Prostate gland (tissue), 2 donors: ENCODE measurements around the gene COL4A1. TPM values are rescaled to one million over a fixed set of nuclear protein-coding genes. Genes with fewer than 3 reads are reported as not detected.

ENCODE experiments used
- DNase-seq: peaks from one replicate; pipeline ENCODE4 v3.0.0-alpha.2; 2019; ENCODE audit warnings: low spot score
- H3K27ac ChIP-seq, 2 donors: fragments of 200-600 bp; sonication (generic); 2 replicates each; pipeline ENCODE4 v1.5.1; 2017 to 2019
- H3K27me3 ChIP-seq: fragments of 200-600 bp; sonication (generic); replicated peaks from 2 replicates; pipeline ENCODE4 v1.5.1; 2019; ENCODE audit not compliant: insufficient read depth
- H3K36me3 ChIP-seq, 2 donors: fragments of 200-600 bp; sonication (generic); 1 replicate in 1 of 2; 2 replicates in 1 of 2; pipeline versions ENCODE4 v1.5.1 to v1.8.1; 2017 to 2019
- H3K4me1 ChIP-seq: fragments of 200-600 bp; sonication (generic); replicated peaks from 2 replicates; pipeline ENCODE4 v1.5.1; 2019
- H3K4me3 ChIP-seq, 2 donors: fragments of 200-600 bp; sonication (generic); 2 replicates each; pipeline ENCODE4 v1.5.1; 2017 to 2019
- H3K9me3 ChIP-seq: fragments of 200-600 bp; sonication (generic); 2 replicates; pipeline ENCODE4 v1.5.1; 2017
- POLR2A ChIP-seq: fragments of 450-650 bp; IDR thresholded peaks from one replicate; pipeline ENCODE4 v1.6.1; 2016; ENCODE audit warnings: antibody characterized with exemption, mild to moderate bottlenecking
- POLR2AphosphoS5 ChIP-seq: sonication (generic); formaldehyde crosslinking; IDR thresholded peaks from one replicate; pipeline ENCODE4 v1.6.1; 2017; ENCODE audit warnings: antibody characterized with exemption
- WGBS: methylation state at CpG from one replicate; pipeline ENCODE4 v1.1.5; 2018; 5-methylcytosine and 5-hydroxymethylcytosine counted together
- intact Hi-C: fragments of 100-400 bp; cut with DNase I; formaldehyde crosslinking; loops from one replicate; pipeline ENCODE4 v1.14.2; 2022
- total RNA-seq, 2 donors: library from RNA; depleted of rRNA; stranded (reverse); fragments of >200 nt; gene quantifications; one replicate each; pipeline ENCODE4 v1.1.0, GENCODE V29; 2016
- TF ChIP-seq, protein P1 (sequence below), 4 experiments: fragments of 200-600 bp in 2 of 4; fragments of 450-650 bp in 2 of 4; sonication (generic) in 2 of 4; IDR thresholded peaks; 1 replicate in 3 of 4; 2 replicates in 1 of 4; pipeline ENCODE4 v1.5.1; 2016 to 2019; ENCODE audit warnings: antibody characterized with exemption in 4 of 4, mild to moderate bottlenecking in 2 of 4, moderate library complexity in 2 of 4

The COL4A1 gene
- total RNA-seq, 2 donors from 2014 or later, result 37.3 to 132 TPM

DNA sequence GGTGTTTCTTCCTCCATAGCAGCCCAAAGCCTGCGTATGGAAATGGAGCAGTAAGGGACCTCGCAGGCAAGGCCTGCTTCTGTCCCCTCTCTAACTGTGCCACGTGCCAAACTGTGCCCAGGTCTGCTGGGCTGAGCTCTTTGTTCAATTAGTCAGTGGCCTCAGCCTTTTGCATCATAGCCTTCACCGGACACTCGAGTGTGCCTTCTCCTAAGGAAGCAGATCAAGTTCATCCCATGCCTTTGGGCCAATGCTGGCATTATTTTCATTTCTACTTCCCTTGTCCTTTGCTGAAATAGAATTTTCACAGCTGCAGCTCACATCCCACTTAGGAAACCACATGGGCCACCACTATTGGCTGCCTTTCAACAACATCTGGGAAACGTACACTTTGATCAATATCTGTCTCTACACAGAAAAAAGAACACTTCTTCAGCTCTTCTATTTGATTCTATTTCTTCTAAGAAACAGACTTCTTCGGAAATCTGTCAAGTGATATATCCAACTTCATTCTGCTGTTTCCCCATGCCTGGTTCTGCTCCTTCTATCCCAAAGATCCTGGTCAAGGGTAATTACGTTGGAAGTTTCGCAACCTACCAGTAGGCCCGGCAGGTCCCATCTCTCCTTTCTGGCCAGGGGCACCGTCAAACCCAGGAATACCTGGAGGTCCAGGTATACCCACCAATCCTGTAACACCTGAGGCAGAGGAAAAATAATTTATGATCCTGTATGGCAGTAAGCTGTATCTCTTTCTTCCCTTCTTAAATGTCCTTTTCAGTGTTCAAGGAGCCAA is 143.9 kb downstream of the COL4A1 start:
- H3K36me3 ChIP-seq, result peaks cover 0 to 4% of the 10 kb centered on the region in 2 donors
- 72% methylated on average over 11 of the region's 11 CpGs for whole genome bisulfite sequencing
- no peaks in the 10 kb centered on the region for H3K9me3 ChIP-seq
- no peak overlapping the region for H3K27ac ChIP-seq
- no peaks in the 10 kb centered on the region for H3K4me1 ChIP-seq
- no peaks in the 10 kb centered on the region for H3K27me3 ChIP-seq
- H3K4me3 ChIP-seq, result no peak overlapping the region
- TF ChIP-seq, protein P1, sequence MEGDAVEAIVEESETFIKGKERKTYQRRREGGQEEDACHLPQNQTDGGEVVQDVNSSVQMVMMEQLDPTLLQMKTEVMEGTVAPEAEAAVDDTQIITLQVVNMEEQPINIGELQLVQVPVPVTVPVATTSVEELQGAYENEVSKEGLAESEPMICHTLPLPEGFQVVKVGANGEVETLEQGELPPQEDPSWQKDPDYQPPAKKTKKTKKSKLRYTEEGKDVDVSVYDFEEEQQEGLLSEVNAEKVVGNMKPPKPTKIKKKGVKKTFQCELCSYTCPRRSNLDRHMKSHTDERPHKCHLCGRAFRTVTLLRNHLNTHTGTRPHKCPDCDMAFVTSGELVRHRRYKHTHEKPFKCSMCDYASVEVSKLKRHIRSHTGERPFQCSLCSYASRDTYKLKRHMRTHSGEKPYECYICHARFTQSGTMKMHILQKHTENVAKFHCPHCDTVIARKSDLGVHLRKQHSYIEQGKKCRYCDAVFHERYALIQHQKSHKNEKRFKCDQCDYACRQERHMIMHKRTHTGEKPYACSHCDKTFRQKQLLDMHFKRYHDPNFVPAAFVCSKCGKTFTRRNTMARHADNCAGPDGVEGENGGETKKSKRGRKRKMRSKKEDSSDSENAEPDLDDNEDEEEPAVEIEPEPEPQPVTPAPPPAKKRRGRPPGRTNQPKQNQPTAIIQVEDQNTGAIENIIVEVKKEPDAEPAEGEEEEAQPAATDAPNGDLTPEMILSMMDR (IDR thresholded peaks at IDR 0.05), result no peak
- TF ChIP-seq POLR2A (no peak), POLR2AphosphoS5 (no peak)
- DNase-seq, result no peak
- intact Hi-C loops, result no loop called here

DNA sequence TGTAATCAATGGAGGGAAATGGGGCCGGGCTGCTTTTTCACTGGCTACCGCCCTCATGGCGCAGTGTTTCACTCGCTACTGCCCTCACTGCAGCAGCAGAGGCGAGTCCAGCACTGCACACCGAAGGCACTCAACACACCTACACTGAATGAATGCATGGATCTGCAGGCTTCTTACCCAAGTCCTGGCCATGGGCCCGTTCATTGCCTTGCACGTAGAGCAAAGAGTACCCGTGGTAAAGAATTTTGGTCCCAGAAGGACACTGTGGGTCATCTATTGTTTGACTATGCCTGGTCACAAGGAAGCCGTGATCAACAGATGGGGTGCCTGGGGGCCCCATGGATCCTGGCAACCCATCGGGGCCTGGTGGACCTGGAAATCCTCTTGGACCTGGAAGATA is 144.9 kb downstream of the COL4A1 start:
- Histone ChIP-seq H3K9me3 (no peaks in the 10 kb centered on the region), H3K4me1 (no peaks in the 10 kb centered on the region), H3K27me3 (no peaks in the 10 kb centered on the region), H3K27ac (no peak overlapping the region), H3K4me3 (no peak overlapping the region), H3K36me3 (peaks cover 0 to 4% of the 10 kb centered on the region in 2 donors)
- 97% methylated on average over 11 of the region's 11 CpGs for WGBS
- no peak for DNase-seq
- TF ChIP-seq POLR2AphosphoS5 (no peak), POLR2A (no peak)
- TF ChIP-seq, protein P1 (IDR thresholded peaks at IDR 0.05), result no peak
- intact Hi-C loops, result no loop called here

DNA sequence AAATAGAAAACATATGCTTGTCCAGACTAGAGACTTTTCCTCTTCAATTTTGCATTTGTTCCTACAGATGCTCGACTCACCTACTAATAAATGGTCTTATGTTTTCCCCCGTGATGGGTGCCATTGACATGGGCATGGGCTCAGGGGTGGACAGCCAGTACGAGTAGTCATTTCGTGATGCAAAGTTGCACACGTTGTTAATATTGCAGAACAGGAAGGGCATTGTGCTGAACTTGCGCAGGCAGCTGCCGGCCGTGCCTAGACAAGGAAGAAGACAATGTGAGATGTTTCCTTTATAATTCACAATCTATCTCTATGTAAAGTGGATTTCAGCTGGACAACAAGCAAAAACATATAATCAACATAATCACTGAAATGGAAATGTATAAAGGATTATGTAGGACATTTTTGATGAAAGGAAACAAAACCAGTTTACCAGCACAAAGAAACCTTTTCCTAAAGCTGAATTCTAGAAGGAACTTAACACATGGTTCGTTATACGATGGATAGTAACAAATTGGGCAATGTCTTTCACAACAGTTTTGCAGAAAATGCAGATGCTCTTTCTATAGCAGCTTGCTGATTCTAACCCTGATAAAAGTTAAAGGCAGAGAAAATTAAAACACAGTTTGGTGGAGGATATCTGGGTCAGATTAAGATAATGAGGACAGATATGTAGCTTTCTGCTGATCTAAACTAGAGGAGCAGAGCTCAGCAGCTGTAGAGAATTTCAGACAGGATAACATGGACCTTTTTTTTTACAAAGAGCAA is 145.7 kb downstream of the COL4A1 start:
- Histone ChIP-seq H3K9me3 (no peaks in the 10 kb centered on the region), H3K27me3 (no peaks in the 10 kb centered on the region), H3K4me3 (no peak overlapping the region), H3K4me1 (no peaks in the 10 kb centered on the region), H3K27ac (no peak overlapping the region), H3K36me3 (peaks cover 0 to 4% of the 10 kb centered on the region in 2 donors)
- TF ChIP-seq POLR2A (no peak), POLR2AphosphoS5 (no peak)
- TF ChIP-seq, protein P1 (IDR thresholded peaks at IDR 0.05), result no peak
- intact Hi-C loops, result no loop called here
- DNase-seq, result no peak
- WGBS, result 71% methylated on average over 10 of the region's 10 CpGs

DNA sequence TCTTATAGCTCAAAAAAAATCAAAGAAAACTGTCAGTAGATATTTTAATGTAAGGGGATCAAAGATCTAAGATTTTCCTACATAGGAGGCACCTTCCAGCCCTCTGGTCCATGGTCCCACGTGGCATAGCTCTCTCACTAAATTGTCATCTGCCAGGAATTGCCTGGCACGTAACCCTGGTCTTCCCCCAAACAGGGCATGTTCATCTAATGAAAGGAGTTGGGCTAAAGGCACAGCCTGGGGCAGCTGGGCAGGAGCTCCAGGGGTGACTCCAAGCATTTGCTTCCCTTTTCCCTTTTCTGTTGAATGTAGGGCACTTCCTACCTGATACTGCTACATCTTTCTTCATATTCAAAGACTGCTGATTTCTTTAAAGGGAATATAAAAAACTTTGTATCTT is 148.7 kb downstream of the COL4A1 start:
- Histone ChIP-seq H3K27ac (no peak overlapping the region), H3K27me3 (no peaks in the 10 kb centered on the region), H3K4me3 (no peak overlapping the region), H3K4me1 (no peaks in the 10 kb centered on the region), H3K9me3 (no peaks in the 10 kb centered on the region), H3K36me3 (peaks cover 0 to 4% of the 10 kb centered on the region in 2 donors)
- DNase-seq, result no peak
- 57% methylated on average over 2 of the region's 2 CpGs for WGBS
- intact Hi-C loops, result no loop called here
- no peak for TF ChIP-seq POLR2A
- TF ChIP-seq, protein P1 (IDR thresholded peaks at IDR 0.05), result no peak
- TF ChIP-seq POLR2AphosphoS5, result no peak
